Activated gamma-delta T cell treated with Interleukin-2 at 50 U/mL for 16 hours (primary cell): Measurements from ENCODE around the gene CFAP410.
A peak's percentile ranks its signal among the peaks of the same experiment; 100 is the strongest.
"Not testable (repeated sequence)": the region's sequence is repeated elsewhere in the genome, so short reads cannot be mapped to it uniquely, and the experiment has no call there.

Source experiments
- DNase-seq: peaks from one replicate; pipeline ENCODE4 v3.0.0-alpha.2; 2020

The CFAP410 gene

GRCh38 chr21:44296916-44297315, 42.3 kb downstream of the CFAP410 start:
- no peak for DNase-seq

DNA sequence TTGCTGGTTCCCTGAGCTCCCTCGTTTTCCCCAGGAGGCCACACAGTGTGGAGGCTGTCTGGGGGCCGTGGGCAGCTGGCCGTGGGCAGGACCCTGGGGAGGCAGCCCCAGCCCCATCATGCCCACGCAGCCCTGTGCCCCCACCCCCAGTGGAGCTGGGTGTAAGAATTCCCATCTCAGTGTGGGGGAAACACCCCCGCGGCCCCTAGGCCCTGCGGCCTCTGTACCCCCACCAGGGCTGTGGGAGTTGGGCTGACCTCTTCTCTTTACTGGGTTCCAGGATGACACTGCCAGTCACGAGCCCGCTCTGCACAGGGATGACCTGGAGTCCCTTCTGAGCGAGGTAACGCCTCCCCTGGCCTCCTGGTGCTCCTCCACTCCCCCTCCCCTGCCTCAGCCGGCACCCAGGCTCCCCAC, 43.1 kb downstream of the CFAP410 start:
- no peak for DNase-seq

- DNase-seq: no peak
Measured at GRCh38 chr21:44295646-44296045, 43.5 kb downstream of the CFAP410 start.

DNA sequence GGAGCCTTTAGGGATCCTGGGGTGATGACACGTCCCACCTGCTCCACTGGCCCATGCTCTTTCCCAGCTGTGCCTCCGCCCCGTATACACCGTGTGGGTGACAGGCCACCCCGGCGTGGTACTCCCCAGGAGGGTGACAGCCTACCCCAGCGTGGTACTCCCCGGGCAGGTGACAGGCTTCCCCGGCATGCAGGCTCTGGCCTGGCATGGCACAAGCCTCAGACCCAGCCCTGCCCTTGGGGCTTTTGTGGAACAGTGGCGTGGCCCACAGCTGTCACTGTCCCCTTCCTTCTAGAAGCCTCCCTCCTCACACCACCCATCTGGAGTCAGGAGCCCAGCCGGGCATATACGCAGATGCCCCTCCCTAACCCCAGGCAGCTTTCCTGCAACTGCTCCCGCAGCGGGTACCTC, 44.0 kb downstream of the CFAP410 start:
- no peak for DNase-seq

- no peak for DNase-seq
Measured at GRCh38 chr21:44294391-44295162, 44.6 kb downstream of the CFAP410 start.

DNA sequence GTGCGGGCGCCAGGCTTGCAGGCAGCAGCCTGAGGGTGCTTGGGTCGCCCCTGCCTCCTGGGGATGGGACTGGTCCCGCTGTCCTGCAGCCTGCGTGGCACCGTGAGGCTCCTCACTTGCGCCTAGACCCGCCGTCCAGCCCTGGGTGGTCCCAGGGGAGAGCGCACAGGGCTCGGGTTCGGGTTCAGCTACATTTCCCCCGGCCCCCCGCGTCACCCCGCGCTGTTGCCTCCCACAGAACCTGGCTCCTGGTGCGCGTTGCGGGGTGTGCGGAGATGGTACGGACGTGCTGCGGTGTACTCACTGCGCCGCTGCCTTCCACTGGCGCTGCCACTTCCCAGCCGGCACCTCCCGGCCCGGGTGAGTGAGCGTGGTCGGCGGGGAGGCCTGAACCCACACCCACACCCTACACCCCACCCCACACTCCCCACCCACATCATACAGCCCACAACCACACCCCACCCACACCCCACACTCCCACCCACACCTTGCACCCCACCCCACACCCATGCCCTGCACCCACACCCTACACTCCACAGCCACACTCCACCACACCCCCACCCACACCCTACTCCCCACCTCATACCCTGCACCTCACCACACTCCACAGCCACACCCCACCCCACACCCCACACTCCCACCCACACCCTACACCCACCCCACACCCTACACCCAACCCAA, 45.5 kb downstream of the CFAP410 start:
- DNase-seq: peak; percentile 32

- no peak for DNase-seq
Measured at GRCh38 chr21:44292812-44293195, 46.4 kb downstream of the CFAP410 start.

GRCh38 chr21:44291936-44292811, 47.0 kb downstream of the CFAP410 start:
- no peak for DNase-seq

GRCh38 chr21:44291078-44291935, 47.9 kb downstream of the CFAP410 start:
- no peak for DNase-seq

DNA sequence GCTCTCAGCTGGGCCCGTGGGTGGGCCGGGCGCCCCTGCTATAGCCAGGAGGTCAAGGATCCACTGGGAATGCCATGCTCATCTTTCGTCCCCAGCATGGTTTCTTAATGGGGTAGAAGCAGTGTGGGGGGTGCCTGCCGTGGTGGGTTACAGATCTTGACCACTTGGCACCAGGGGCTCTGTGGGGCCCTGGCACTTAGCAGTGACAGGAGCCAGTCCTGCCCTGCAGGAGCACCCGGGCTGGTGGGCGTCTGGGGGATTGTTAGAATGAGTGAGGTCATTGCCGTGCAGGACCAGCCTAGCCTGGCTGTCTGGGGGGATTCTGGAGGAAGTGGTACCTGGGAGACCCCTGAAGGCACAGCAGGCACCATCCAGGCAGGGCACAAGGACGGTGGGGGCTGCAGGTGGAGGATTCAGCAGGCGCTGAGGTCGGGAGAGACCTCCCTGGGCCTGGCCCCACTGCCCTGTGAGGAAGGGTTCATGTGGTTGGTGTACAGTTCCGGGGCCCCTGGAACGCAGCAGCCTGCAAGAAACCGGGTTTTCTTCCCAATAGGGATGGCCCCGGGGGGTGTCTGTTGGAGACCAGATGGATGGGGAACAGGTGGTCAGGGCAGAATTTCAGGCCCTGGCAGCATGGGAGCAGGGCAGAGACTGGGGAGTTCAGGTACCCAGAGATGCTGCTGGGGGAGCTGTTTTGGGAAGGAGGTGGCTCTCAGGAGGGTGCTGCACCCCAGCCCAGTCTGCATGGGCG, 48.7 kb downstream of the CFAP410 start:
- no peak for DNase-seq

DNA sequence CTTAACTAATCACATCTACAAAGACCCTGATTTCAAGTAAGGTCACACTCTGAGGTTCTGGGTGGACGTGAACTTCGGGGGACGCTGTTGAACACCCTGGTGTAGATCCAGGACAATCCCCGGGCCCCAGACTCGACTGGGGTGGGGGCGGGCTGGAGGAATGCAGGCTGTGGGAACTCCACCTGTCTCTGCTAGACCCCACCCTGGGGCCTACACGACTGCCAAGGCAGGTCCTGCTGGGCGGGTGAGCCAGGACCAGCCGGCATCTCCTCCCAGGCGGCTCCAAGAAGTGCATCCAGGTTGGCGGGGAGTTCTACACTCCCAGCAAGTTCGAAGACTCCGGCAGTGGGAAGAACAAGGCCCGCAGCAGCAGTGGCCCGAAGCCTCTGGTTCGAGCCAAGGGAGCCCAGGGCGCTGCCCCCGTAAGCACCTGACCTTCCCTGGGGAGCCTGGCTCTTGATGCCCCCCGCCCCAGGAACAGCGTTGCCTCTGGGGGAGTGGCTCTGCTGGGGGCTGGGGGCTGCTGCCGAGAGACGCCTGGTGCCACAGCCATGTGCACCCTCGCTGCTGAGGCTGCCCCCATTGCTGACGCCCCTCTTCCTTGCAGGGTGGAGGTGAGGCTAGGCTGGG, 49.7 kb downstream of the CFAP410 start:
- DNase-seq: no peak

GRCh38 chr21:44288251-44289110, 50.7 kb downstream of the CFAP410 start:
- DNase-seq: no peak

GRCh38 chr21:44286716-44287632, 52.2 kb downstream of the CFAP410 start:
- no peak for DNase-seq

DNA sequence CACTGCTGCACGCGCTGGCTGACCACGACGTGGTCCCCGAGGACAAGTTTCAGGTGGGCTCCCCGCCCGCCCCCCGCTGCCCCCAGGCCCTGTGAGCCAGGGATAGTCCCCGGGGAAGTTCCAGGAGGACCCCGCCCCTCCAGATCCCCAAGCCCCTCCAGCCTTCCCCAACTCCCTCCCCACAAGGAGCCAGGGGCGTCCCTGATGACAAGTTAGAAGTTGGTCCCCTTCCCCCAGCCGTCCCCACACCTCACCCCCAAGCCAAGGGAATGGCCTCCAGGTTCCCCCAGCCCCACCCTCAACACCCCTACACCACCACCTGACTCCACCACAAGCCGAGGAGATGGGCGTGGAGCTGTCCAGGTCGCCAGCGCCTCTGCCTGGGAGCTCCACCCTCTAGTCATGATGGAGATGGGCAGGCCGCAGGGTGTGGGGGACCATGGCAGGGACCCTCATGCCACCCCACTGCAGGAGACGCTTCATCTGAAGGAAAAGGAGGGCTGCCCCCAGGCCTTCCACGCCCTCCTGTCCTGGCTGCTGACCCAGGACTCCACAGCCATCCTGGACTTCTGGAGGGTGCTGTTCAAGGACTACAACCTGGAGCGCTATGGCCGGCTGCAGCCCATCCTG, 53.0 kb downstream of the CFAP410 start:
- DNase-seq: no peak

GRCh38 chr21:44285138-44285992, 53.8 kb downstream of the CFAP410 start, which contains the start of gene AIRE:
Gene AIRE (plus strand): TSS chr21:44285876. CDS start chr21:44286007, 131 bp downstream.
- no peak for DNase-seq

- no peak for DNase-seq
Measured at GRCh38 chr21:44283948-44284347, 55.2 kb downstream of the CFAP410 start.

- not testable (repeated sequence) for DNase-seq
Measured at GRCh38 chr21:44283211-44283785, 55.9 kb downstream of the CFAP410 start.
